GM19328 (cell line): ENCODE measurements around the gene PDCD11.
"Not testable (repeated sequence)": the region's sequence is repeated elsewhere in the genome, so short reads cannot be mapped to it uniquely, and the experiment has no call there.

Experiments
- ATAC-seq: cut with Tn5 transposase; IDR thresholded peaks from one replicate; pipeline ENCODE4 v1.9.1; 2021; ENCODE audit warnings: mild to moderate bottlenecking, moderate library complexity; ENCODE audit not compliant: unreplicated experiment

PDCD11 gene, protein sequence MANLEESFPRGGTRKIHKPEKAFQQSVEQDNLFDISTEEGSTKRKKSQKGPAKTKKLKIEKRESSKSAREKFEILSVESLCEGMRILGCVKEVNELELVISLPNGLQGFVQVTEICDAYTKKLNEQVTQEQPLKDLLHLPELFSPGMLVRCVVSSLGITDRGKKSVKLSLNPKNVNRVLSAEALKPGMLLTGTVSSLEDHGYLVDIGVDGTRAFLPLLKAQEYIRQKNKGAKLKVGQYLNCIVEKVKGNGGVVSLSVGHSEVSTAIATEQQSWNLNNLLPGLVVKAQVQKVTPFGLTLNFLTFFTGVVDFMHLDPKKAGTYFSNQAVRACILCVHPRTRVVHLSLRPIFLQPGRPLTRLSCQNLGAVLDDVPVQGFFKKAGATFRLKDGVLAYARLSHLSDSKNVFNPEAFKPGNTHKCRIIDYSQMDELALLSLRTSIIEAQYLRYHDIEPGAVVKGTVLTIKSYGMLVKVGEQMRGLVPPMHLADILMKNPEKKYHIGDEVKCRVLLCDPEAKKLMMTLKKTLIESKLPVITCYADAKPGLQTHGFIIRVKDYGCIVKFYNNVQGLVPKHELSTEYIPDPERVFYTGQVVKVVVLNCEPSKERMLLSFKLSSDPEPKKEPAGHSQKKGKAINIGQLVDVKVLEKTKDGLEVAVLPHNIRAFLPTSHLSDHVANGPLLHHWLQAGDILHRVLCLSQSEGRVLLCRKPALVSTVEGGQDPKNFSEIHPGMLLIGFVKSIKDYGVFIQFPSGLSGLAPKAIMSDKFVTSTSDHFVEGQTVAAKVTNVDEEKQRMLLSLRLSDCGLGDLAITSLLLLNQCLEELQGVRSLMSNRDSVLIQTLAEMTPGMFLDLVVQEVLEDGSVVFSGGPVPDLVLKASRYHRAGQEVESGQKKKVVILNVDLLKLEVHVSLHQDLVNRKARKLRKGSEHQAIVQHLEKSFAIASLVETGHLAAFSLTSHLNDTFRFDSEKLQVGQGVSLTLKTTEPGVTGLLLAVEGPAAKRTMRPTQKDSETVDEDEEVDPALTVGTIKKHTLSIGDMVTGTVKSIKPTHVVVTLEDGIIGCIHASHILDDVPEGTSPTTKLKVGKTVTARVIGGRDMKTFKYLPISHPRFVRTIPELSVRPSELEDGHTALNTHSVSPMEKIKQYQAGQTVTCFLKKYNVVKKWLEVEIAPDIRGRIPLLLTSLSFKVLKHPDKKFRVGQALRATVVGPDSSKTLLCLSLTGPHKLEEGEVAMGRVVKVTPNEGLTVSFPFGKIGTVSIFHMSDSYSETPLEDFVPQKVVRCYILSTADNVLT (N-terminal part only)

DNA sequence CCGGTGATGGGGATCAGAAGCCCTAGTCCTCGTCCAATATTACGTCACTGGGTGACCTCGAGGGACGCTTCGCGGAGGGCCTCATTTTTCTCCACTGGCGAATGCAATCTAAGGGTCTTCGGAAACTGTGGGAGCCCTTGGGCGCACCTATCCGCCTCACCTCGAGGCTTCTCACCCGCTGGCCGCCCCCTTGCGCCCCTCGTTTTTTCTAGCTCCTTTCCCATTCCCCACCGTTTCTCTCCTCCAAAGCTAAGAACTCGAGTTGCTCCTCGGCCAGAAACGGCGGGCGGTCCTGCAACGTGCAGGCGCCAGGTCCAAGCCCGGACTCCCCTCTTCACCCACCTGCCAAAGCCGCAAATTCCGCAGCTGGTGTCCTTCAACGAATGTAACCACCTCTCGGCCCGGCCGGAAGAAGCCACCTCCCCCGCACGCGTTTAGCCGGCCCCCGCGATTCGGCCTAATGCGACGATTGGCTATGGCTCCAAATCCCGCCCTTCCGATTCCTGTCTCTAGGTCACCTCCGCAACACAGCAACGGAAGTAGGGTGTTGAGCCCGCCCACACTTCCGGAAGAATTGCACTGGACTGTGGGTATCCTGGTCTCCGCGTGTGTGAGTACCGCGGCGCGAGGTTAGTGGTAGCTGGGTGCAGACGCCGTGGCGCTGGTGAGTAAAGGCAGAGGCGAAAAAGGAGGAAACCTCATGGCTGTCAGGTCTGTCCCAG, at the start of gene PDCD11, which contains the start of gene ATP5MK:
Gene PDCD11 (plus strand): TSS at position 560 of the 722 bp plus-strand sequence. CDS start 1,801 bp downstream, outside the sequence.
Gene ATP5MK (minus strand): TSS at position 409 of the 722 bp plus-strand sequence. CDS start 4,018 bp downstream, outside the sequence.
- peak; percentile 97 for ATAC-seq

DNA sequence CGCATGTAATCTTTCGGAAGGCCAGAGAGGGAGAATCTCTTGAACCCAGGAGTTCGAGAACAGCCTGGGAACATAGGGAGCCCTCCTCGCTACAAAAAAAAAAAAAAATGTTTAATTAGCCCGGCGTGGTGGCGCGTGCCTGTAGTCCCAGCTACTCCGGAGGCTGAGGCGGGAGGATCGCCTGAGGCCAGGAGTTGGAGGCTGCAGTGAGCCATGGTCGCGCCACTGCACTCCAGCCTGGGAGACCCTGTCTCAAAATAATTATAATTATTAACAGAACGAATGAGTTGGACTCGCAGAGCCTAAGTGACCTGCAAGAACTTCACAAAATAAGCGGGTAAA, 46.3 kb upstream of the PDCD11 start:
- ATAC-seq: no peak

DNA sequence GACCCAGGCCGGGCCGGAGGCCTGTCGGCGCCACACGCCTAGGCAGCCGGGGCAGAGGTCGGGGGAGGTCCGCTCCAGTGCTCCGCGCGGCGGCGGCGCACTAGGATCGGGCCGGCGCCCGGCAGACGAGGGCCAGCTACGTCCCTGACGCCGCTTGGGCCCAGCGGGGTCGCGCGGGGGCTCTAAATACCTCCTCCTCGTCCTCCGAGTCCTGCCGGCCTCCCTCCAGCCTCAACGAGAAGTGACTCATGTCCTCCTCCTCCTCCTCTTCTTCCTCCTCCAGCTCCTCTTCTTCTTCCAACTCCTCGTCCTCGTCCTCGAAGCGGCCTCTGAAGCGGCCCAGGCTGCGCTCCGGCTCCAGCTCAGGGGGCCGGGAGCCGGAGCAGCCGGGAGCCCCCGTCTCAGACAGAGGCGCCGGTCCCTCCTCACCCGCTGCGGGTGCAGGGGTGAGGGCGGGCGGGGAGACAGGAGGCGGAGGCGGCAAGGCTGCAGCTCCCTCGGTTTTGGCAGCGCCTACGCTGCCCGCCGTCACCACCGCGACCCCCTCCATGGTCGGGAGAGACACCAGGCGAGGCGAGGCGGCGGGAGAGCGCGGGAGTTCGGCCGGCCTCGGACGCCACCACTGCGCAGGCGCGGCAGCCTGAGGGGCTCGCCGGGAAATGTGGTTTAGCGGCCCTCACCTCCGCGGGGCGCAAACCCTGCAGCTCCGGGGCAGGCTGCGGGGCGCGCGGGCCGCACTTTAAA, 45.7 kb upstream of the PDCD11 start, which contains the start of gene PCGF6:
Gene PCGF6 (minus strand): TSS at position 624 of the 744 bp plus-strand sequence. CDS start 74 bp downstream, at position 550.
- peak; percentile 71 for ATAC-seq

DNA sequence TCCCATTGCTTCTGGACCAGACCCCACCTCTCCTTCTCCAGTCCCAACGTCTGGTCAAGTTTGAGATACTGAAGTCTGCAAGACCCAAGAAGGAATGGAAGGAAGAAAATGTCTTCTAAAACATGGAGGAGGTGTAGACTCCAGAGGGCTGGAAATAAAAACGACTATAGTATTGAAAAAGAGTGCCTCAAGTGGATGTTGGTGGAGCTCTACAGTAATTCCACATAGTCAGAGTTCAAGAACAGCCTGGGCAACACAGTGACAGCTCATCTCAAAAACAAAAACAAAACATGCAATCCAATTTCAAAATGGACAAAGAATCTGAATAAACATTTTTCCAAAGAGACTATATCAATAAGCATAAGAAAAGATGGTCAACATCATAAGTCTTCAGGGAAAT, 43.1 kb upstream of the PDCD11 start:
- ATAC-seq: no peak

DNA sequence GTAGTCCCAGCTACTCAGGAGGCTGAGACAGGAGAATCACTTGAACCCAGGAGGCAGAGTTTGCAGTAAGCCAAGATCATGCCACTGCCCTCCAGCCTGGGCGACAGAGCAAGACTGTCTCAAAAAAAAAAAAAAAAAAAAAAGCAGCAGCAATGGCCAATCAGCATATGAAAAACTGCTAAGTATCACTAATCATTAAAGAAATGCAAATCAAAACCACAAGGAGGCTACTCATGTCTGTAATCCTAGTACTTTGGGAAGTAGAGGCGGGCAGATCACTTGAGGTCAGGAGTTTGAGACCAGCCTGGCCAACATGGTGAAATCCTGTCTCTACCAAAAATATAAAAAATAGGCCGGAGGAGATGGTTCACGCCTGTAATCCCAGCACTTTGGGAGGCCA, 41.9 kb upstream of the PDCD11 start:
- ATAC-seq: not testable (repeated sequence)

DNA sequence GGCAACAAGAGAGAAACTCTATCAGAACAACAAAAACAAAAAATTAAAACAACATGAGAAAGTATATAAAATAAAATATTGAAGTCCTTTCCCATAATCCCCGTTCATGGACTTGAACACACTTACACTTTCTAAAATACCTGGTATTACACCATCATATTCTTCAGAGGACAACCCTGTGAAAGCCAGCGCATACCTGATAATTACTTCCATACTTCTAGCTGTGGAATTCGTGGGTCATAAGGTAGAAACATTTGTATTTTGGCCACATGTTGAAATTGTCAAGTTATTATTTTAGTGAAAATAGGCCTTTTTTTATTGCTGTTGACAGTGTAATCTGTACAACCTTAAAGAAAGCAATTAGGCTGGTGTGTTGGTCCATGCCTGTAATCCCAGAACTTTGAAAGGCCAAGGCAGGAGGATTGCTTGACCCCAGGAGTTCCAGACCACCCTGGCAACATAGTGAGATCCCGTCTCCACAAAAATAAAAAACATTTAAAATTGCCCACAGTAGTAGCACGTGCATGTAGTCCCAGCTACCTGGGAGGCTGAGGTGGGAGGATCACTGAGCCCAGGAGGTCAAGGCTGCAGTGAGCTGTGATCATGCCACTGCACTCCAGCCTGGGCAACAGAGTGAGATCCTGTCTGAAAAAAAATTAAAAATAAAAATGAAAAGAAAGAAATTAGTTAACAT, 40.4 kb upstream of the PDCD11 start:
- ATAC-seq: no peak

DNA sequence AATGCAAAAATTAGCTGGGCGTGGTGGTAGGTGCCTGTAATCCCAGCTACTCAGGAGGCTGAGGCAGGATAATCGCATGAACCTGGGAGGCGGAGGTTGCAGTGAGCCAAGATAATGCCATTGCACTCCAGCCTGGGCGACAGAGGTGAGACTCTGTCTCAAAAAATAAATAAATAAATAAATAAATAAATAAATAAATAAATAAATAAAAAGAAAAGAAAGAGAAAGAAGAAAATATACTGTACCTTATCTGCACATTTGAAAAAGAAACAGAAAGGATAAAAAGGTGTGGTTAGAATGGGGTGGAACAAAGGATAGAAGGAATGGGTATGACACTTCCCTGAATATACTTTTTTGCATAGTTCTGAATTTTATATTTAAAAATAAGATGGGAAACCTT, 36.9 kb upstream of the PDCD11 start:
- not testable (repeated sequence) for ATAC-seq

DNA sequence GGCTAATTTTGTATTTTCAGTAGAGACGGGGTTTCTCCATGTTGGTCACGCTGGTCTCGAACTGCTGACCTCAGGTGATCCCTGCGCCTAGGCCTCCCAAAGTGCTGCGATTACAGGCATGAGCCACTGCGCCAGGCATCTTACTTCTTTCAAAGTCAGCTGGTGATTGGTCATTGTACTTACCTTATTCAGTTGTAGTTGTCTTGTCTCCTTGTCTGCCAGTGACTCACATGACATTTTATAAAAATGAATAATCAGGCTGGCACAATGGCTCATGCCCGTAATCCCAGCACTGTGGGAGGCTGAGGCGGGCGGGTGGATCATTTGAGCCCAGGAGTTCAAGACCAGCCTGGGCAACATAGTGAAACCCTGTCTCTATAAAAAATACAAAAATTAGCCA, 35.6 kb upstream of the PDCD11 start:
- not testable (repeated sequence) for ATAC-seq

DNA sequence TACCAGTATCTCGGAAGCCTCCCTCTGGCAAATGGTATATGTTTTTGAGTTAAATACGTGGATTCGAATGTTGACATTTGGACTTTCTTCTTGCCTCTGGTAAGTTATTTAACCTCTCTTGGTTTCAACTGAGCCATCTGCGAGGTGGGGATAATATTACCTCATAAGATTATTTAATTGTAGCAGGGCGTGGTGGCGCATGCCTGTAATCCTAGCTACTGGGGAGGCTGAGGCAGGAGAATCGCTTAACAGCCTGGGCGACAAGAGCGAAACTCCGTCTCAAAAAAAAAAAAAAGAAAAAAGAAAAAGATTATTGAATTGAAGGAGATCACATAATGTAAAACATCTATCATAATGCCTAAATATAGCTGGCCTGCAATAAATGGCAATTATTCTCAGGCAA, 29.0 kb upstream of the PDCD11 start:
- no peak for ATAC-seq

DNA sequence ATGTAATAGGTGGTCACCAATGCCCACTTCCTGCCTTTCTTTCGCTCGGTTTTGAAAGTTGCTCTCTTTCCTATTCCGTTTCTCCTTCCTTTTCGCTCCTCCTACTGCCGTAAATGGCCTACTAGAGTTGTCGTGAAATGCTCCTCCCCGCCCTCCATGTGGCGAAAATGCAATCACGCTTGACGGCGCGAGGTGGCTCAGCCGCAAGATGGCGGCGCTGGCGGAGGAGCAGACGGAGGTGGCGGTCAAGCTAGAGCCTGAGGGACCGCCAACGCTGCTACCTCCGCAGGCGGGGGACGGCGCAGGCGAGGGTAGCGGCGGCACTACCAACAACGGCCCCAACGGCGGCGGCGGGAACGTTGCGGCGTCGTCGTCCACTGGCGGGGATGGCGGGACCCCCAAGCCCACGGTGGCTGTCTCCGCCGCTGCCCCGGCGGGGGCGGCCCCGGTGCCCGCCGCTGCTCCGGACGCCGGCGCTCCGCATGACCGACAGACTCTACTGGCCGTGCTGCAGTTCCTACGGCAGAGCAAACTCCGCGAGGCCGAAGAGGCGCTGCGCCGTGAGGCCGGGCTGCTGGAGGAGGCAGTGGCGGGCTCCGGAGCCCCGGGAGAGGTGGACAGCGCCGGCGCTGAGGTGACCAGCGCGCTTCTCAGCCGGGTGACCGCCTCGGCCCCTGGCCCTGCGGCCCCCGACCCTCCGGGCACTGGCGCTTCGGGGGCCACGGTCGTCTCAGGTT, 28.5 kb upstream of the PDCD11 start, which contains the start of gene TAF5:
Gene TAF5 (plus strand): TSS at position 195 of the 737 bp plus-strand sequence. CDS start 14 bp downstream, at position 209.
- peak; percentile 50 for ATAC-seq

DNA sequence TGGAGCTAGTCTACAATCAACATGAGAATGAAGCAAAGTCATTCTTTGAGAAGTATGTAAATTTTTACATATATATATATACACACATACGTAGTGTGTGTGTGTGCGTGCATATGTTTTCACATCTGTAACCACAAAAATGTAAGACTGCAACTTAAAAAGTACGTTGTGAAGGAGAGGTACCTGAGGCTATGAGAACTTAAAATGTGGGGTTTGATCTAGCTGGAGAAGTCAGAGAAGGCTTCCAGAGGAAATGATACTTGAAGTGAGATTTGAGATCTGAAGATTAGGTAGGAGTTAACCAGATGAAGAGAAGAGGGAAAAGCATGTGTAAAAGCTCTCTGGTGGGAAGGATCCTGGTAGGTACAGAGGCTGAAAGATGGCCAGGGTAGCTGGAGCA, 22.9 kb upstream of the PDCD11 start:
- ATAC-seq: no peak

DNA sequence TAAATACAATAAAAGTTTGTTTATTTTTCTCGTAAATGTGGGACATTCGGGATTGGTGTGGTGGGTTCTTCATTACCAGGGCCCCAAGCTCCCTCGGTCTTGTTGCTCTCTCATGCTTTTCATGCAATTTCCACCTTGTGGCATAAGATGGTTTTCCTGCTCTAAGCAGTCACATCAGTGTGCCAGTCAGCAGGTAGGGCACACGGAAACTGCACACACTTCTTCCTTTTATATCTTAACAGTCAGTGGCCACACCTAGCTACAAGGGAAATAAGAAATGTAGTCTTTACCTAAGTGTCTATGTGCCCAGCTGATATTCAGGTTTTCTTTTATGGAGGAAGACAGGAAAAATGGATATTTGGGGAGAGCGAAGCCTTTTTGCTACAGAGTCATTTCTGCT, 22.2 kb upstream of the PDCD11 start:
- ATAC-seq: no peak

DNA sequence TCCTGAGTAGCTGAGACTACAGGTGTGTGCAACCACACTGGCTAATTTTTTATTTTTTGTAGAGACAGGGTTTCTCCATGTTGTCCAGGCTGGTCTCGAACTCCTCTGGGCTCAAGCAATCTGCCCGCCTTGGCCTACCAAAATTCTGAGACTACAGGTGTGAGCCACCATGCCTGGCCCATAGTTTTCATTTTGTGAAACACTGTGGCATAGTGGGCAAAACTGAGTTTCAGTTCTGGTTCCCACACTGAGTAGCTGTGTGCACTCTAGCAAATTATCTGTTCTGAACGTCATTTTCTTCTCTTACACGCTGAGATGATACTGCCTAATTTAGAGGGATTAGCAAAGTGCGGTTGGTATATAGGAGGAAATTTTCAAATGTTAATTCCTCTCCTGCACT, 13.7 kb upstream of the PDCD11 start:
- no peak for ATAC-seq

DNA sequence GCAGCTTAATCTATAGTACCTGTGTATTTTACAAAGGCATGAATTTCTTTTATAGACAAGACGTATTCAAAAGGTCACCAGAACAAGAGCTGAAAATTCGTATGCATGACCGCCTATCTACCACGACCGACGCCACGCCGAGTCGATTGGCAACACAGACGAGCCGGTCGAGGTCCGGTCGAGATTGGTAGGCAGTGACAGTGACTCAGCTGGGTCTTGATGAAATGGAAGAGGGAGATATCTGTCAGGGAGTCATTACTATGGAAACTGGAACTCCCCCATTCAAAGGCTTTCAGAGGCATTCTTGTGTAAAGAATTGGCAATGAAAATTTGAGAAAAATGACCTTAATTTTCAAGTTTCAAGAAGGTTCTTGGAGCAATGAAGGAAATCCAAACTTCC, 2.2 kb upstream of the PDCD11 start:
- no peak for ATAC-seq

DNA sequence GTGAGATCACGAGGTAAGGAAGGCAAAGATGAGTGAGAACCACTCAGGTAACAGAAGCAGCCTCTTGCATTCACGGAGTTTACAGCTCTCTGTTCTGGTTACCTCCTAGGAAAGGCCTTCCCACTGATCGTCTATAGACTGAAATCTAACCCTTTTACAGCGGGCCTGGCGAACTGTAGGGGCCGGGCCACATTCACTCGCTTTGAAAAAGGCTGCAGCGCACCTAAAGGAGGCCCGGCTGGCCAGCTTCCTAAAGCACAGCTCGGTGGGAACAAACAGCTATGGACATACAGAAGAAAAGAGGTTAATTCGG, 716 bp upstream of the PDCD11 start:
- no peak for ATAC-seq

DNA sequence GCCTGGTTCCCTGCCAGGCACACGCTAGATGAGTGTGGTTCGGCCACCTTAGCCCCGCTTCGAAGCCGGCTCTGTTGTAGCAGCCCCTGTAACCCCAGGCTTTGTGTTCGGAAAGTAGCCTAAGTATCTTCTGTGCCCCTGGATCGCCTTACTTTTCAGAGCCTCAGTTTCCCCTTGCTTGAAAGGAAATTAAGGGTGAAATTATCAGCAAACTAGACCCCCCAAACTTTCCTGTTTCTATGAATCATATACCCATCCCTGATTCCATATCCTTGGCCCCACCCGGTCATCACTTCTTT, 312 bp downstream of the PDCD11 start:
- ATAC-seq: no peak

DNA sequence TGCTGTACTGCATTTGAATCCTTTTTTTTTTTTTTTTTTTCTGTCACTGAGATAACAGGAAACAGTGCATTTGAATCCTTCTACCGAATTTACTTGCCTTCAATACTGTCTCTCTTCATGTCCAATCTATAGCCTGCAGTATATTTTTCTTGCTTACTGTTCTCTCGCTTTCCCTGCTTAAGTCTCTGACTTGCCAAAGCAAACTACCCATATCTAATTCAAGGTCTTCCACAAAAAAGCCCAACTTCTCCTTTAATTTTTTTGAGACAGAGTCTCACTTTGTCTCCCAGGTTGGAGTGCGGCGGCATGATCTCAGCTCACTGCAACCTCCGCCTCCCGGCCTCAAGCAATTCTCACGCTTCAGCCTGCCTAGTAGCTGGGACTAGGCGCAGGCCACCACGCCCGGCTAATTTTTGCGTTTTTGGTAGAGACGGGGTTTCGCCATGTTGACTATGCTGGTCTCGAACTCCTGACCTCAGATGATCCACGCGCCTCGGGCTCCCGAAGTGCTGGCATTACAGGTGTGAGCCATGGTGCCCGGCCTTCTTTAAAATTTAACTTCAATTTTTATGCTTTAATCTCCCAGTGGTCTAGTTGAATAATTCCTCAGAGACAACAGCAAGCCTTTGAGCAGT, 882 bp downstream of the PDCD11 start:
- no peak for ATAC-seq

DNA sequence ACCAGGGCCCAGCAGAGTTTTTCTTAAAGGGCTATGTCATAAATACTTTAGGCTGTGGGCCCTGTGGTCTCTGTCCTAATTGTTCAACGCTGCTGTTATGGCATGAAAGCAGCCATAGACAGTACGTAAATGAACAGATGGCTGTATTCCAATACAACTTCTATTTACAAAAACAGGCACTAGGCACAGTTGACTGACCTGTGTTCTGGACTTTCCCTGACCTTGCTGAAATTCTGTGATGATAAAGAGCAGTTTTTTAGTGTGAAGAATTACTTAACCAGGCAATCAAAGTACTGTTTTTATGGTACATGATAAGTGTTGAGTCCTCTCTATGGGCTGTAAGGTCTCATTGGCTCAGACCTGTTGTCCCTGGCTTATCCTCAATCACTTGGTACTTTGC, 17.1 kb downstream of the PDCD11 start:
- ATAC-seq: no peak
